ENCODE data around the gene C1orf87.
"Not testable (repeated sequence)": the region's sequence is repeated elsewhere in the genome, so short reads cannot be mapped to it uniquely, and the experiment has no call there.

C1orf87 gene

DNA sequence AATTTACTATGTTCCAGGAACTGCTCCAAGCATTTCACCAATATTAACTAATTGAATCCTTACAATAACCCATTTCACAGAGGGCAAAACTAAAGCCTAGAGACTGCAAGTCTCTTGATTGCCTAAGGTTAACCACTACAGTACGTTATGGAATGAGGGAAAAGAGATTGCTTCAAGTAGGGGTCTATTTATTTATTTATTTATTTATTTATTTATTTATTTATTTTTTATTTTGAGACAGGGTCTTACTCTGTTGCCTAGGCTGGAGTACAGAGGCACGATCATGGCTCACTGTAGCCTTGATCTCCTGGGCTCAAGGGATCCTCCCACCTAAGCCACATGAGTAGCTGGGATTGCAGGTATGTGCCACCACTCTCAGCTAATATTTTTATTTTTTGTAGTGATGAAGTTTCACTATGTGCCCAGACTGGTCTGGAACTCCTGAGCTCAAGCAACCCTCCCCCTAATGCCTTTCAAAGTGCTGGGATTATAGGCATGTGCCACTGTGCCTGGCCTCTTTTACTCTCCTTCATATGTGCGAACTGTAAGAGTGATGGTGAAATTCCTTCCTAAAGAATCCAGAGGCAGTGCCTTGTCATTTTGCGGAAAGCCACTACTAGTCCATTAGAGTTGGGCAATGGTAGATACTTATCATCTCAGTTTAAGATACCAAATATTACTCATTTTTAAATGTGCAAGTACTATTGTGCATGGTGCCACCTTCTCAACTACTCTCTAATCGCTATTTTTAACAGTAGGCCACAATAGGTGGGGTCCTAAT lies 81.3 kb downstream of the C1orf87 start:
- DNase-seq (ENCODE audit: low spot score), result no peak

DNA sequence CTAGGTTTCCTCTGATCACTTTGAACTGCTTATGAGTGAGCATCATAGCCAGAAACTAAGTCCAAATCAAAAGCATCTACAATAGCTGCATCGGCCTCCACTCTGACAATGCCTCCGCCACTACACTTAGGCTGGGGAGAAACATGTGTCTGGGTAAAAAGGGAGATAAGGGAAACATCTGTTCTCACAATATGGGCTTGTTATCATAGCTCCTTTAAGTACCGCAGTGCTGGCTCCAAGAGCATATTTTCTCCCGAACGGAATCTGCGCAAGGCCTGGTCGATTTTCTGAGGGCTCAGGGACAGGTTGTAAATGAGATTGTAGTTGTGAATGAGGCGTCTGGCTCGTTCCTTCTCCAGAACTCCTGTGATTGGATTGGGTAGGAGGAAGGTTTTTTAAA lies 83.1 kb downstream of the C1orf87 start:
- DNase-seq (ENCODE audit: low spot score), result no peak

DNA sequence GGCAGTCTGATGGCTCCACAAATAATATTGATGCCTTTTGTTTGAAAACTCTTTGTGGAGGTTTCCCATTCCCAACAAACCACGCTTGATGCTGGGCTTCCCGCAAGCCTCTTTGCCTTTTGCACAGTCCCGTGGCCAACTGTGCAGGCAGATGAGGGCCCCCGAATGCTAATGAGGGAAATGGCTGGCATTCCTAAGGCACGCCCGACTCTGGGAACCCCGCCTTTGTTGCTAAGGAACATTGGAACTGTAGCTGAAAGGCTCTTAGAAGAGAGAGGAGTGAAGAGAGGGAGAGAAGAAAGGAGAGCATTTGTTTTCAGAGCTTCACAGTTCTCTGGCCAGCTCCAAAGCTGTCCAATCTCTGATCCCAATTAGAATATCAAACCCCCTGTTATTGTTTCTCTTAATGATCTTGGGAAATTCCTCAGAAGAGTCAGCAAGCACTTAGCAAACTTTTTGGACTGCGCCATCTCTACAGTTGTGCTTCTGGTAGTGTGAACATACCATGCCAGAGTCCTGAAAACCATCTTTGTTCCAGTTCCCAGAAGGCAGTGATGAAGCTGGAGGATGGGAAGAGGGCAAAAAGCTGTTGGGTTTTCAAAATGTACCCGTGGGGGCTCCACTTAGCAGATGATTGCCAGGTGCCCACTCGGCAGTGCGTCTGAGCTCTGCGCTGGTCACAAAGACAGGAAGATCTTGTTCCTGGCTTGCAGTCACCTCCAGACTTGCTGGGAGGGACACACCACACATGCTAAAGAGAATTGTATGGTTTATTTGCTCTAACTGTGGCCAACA lies 86.9 kb downstream of the C1orf87 start:
- no peak for DNase-seq (ENCODE audit: low spot score)

DNA sequence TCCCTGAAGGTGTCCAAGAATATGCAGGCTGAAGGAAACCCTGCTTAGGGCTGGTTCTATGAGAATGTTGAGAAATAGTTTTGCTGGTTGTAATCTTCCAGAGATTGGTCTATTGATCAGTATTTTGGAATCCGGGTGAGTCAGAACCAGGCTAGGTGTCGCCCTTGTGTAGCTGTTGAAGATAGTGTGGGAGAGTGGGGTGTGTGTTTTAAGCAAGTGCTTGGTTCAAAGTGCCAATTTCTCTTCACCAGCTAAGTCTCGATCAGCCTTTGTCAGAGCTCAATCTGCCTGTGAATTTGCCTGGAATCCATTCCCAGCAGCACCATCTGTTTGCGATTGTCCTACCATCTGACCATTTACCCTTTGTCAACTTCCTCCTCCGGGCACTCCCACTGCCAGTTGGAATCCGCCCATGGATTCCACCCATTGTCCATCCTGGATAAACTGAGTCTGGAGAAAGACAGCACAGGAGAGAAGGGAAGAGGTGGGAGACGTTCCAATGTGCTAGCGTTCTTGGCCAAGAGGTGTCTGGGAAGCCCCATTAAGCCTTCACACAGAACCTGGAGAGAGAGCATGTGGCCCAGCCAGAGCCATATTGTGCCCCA lies 87.6 kb downstream of the C1orf87 start:
- DNase-seq (ENCODE audit: low spot score), result no peak

DNA sequence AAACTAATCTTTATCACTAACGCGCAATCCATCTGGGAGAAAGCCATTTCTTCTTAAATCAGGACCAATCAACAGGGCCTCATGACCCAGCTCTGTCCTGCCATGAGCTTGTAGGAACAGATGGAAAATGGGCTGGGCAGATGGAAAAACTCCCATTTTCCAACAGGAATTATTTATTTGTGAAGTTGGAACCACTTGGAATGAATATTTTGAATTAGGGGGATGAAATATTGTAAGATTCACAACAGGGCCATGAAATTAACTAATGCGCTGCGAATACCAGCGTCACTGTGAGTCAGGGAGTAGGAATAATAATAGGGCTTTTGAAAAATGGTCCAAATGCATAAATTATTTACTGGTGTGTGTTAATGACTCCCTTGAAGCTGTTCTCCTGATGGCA lies 93.9 kb downstream of the C1orf87 start:
- no peak for DNase-seq (ENCODE audit: low spot score)

DNA sequence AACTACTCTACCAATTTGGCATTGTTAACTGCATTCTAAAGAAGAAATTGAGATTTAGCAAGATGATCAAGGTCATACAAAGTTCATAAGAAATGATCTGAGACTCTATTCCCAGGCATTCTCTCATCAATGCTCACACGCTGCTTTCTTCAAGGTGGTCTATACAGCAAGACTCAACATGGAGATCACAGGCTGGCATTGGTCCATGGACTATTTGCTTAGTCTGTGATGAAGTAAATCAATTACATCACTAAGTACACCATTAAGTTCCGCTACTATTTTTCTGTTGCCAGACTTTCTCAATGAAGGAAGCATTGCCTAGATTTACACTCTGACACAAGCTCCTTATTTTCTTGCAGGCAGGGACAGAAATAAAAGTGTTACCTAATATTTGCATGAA lies 95.1 kb downstream of the C1orf87 start:
- no peak for DNase-seq (ENCODE audit: low spot score)

DNA sequence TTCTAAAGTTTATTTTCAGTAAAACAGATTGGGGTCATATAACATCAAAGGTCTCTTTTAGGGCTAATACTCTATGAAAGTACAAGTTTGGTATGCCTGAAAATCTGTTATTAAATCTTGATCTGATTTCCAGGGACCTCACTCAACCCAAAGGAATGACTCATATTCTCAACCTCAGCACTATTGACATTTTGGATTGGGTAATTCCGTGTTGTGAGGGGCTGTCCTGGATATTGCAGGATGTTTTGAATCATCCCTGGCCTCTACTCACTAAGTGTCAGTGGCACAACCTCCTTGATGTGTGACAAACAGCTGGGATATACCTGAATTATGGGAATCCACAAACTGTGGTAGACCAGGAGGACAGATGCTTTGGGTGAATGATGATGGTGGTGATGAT lies 95.5 kb downstream of the C1orf87 start:
- DNase-seq (ENCODE audit: low spot score), result no peak

DNA sequence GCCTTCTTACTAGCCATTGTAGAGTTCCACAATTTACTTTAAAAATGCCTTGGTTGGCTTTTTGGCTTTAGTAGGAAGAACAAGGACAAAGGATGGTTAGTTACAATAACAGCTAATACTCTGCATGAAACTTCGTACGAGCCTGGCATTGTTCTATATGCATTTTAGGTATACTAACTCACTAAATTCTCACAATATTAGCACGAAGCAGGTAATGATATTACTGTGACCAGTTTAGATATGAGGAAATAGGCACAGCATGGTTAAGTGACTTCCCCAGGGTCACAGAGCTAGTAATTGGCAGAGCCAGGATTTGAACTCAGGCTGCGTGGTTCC lies 96.5 kb downstream of the C1orf87 start:
- DNase-seq (ENCODE audit: low spot score), result no peak

DNA sequence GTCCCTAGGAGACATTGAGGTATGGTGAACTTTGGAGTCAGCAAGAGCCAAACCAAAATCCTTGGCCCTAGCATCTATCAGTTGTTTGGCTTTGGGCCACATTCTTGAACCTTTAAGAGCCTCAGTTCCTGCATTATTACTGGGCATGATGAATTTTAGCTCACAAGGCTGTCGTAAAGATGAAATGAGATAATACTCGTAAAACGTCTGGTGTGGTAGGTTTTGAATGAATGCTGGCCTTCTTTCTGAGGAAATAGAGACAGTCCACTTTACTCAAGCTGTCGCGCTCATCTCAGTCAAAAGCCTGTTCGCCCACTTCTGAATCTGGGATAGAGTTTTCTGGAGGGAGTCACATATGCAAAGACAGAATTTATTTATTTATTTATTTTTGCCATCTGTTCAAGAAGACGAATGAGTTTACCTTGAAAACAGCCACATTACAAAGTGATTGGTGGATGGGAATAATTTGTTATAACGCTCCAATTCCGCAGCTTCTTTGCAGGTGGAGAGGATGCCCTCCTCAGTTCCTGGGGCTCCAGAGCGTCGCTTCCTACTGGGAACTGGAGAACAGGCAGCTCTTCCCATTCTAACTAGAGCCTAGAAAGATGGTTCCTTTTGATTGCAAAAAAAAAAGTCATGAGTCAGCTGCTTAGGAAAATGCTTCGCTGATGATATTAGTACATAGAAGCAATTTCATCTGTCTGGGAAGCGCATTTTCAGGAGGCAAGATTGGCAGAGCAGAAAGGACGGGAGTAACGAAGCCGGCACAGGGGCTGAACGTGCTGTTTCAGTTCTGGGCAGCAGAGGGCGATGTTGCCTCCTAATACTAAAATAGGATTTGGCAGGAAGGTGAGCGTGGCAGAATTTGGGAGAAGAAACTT lies 97.1 kb downstream of the C1orf87 start:
- peak; percentile 51 for DNase-seq (ENCODE audit: low spot score)

DNA sequence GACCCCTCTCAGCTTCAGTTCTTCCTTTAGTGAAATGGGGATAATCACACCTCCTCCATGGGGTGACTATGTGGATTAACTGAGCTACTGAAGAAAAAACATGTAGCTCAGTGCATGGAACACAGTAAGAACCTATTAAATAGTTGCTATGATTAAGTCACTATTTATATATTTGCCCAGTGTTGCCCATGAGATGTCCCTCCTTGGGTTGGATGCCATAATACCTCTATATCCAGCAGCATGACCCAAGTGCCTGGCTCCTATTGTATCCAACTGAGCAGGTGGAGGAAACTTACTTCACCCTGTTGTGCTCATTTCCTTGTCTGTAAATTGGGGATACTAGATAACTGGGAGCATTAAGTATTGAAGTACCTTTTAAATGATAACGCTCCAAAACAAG lies 99.9 kb downstream of the C1orf87 start:
- DNase-seq (ENCODE audit: low spot score), result no peak

DNA sequence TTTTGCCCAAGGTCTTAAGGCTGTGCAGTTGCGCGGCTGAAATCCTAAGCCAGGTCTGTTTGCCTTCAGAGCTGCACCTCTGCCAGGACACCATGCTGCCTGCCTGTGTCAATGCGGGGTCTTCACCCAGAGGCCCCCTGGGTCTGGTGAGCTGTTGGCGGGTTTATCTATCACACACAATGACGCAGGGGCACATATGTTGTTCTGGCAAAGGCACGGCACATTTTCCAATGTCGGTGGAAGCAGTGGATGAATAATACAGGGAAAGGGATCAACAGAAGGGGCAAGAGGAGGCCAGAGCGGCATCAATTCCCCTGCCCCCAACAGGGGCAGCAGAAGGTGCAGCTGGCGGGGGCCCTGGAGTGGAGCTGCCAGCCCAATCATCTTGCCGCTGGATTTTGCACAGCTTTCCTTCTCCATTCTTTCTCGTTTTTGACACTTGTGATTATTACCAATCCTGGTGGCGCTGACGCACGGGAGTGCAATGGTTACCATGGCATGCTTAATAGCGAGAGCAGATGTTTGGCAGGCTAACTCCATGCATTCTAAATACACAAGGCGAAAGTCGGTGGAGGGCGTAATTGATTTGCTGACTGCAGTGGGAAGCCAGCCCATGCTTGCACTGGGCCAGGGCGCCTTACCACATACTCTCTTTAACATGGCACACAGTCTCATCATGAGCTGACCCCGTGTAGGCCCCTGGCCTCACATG lies 101.2 kb downstream of the C1orf87 start:
- DNase-seq (ENCODE audit: low spot score), result no peak

DNA sequence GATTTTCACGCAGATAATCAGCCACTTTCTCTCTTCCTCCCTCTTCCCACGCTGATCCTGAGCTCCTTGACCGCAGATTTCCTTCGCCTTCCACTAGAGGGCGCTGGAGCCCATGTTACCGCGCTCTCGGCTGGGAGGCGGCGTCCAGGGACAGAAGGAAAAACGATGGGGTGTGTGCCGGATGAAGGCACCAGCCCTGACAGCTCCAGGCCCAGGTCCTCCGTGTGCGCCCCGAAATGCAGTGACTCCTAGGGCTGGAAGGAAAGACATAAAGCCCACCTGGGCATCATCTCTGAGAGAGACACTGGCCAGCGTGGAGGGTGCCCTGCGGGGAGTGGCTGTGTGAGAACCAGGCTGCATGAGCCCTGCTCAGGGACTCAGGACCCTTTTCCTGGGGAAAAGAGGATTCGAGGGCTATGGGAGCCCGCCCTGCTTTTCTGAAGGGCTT lies 102.1 kb downstream of the C1orf87 start:
- DNase-seq (ENCODE audit: low spot score), result peak; percentile 56

DNA sequence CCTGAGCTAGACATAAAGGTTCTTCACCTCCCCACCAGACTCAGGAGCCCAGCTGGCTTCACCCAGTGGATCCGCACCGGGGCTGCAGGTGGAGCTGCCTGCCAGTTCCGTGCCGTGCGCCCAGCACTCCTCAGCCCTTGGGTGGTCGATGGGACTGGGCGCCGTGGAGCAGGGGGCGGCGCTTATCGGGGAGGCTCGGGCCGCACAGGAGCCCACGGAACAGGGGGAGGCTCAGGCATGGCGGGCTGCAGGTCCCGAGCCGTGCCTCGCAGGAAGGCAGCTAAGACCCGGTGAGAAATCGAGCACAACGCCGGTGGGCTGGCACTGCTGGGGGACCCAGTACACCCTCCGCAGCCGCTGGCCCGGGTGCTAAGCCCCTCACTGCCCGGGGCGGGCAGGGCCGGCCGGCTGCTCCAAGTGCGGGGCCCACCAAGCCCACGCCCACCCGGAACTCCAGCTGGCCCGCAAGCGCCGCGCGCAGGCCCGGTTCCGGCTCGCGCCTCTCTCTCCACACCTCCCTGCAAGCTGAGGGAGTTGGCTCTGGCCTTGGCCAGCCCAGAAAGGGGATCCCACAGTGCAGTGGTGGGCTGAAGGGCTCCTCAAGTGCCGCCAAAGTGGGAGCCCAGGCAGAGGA lies 103.9 kb downstream of the C1orf87 start:
- DNase-seq (ENCODE audit: low spot score), result not testable (repeated sequence)

DNA sequence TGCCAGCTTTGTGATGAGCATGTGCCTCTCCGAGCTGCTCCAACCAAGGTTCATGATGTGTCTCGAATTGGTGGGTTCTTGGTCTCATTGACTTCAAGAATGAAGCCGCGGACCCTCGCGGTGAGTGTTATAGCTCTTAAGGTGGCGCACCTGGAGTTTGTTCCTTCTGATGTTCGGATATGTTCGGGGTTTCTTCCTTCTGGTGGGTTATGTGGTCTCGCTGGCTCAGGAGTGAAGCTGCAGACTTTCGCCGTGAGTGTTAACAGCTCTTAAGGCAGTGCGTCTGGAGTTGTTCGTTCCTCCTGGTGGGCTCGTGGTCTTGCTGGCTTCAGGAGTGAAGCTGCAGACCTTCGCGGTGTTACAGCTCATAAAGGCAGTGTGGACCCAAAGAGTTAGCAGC lies 104.8 kb downstream of the C1orf87 start:
- DNase-seq (ENCODE audit: low spot score), result not testable (repeated sequence)

DNA sequence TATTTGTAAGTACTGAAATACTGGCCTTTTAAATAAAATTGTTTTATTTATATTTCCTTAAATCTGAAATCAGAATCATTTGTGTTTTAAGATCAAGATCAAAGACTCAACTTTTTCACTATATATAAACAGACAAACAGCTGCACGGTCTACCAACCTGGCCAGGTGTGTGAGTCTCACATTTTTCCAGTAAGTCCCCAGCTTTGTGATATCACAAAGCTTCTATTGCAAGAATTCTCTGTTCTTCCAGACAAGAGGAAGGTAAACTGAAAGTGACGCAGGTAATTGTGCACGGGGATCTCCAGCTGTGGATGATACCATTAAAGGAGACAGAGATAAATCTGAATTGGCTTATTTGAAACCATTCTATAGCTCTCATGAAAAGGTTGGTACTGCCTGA lies 105.8 kb downstream of the C1orf87 start:
- DNase-seq (ENCODE audit: low spot score), result no peak

DNA sequence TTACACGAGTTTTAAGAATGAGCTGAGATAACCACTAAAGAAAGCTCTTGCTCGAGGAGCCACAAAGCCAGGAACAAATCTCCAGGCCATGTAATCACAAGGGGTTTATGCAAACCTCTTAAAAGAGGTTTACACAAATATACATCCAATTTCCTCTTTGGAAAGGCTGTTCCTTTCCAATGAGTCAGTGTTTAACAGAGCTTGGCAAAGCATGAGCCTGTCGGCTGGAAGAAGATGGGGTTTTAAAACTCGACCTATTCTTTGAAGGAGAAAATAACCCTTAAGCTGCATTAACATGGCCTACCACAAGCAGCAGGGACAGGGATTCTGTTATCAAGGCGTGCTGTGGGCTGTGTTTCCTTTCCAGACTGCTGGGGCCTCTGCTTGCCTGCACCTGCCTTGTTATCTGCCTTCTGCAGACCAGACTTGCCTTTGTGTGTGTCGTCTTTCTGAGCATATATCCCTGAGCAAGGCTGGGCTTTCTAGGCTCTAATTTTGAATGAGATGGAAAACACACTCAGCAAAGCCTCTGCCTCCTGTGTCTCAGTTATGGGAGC lies 106.4 kb downstream of the C1orf87 start:
- no peak for DNase-seq (ENCODE audit: low spot score)

DNA sequence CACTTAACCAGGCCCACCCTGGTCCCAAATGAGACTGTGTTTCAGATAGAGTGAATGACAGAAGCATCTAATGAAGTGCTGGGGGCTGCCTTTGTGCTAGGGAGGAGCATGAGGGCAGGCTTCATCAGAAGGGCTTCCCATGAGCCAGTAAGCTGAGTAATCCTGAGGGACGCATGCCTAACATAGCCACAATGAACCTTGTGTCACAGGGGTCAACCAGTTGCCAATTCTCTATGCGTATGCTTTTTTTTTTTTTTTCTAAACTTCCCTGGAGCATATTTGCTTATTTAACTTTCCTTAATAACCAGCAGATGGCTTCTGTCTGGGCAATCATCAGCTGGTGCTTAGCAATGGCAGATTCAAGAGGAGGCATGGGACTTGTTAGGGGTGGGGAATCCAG lies 121.5 kb downstream of the C1orf87 start:
- no peak for DNase-seq (ENCODE audit: low spot score)

DNA sequence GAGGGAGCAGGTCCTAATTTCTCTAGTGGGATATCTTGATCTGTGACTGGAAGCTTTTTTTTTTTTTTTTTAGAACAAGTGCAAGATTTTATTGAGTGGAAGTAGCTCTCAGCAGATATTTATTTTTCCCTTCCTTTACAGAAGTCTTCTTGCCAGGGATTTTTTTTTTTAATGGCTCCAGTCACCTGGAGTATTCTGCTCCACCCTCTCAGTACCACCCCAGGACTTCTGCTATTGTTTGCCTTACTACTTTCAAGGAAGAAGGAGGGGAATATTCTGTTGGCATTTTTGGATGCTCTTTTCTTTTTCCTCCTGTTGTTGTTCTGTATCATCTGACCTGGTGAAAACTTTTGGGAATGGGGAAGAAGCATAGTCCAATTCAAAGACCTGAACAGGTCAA lies 123.9 kb downstream of the C1orf87 start:
- no peak for DNase-seq (ENCODE audit: low spot score)

DNA sequence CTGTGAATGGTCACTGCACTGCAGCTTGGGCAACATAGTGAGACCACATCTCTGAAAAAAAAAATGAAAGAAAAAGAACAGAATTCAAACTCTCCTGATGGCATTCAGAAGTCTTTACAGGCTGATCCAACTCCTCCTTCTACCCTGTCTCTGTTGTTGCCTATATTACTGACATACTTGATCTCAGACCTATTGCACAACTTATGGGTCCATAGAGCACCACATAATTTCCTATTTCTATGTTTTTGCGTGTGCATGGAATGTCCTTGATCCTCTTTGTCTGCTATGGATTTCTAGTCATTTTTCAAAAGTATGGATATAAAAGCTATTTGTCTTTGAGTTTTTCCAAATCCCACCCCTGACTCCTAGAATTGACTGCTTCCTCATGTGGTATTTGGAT lies 124.6 kb downstream of the C1orf87 start:
- no peak for DNase-seq (ENCODE audit: low spot score)

DNA sequence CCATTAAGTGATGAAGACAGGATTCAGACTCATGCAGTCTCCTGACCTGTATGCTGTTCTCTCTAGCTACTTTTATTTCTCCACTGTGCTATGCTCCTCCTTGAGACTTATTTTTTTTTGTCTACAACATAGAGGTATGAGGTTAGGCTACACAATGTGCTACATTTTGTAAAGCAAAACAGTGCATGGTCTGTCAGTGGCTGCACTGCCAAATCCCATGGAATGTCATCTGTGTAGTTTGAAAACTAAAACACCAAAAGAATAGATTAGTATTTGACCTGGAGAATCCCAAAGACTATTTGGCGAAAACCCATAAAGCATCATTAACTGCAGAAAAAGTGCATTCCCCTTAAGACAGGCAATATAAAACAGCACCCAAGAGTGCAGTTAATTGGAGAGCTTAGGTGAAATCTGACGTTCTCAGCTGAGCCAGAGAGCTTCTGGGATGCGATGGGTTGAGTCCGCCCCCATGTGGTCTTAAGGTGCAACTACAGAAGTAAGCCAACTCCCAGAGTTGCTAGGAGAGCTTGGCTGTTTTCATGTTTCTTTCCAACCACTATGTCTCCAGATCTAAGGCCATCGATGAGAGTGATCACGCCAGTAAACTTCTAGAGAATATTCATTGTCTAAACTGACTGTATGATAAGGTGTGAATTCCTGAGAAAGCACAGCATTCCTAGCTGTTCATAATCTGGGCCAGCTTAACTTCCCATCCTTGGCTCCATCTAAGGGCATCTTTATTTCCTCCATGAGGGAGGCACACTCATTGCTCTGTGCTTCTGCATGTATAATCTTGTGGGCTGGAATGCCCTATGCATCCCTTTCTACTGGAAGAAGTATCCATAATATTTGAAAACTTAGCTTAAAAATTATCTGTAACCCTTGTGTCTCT lies 126.3 kb downstream of the C1orf87 start:
- DNase-seq (ENCODE audit: low spot score), result peak; percentile 69

Data from NAMALWA (cell line).